Nephron progenitor cell (in vitro differentiated cells): ENCODE results near the gene FYN.

Source experiments
- DNase-seq: peaks from one replicate; pipeline ENCODE4 v3.0.0; 2021
- H3K27ac Mint-ChIP-seq: 2 replicates; pipeline ENCODE4 v1.8.0; 2021; ENCODE audit warnings: mild to moderate bottlenecking, moderate library complexity, mixed read lengths
- H3K27me3 Mint-ChIP-seq: 2 replicates; pipeline ENCODE4 v1.8.0; 2021; ENCODE audit warnings: mild to moderate bottlenecking, low read depth, mixed read lengths; ENCODE audit not compliant: poor library complexity
- H3K36me3 Mint-ChIP-seq: 2 replicates; pipeline ENCODE4 v1.8.0; 2021; ENCODE audit warnings: low read depth, mixed read lengths
- H3K4me1 Mint-ChIP-seq: 2 replicates; pipeline ENCODE4 v1.8.0; 2021; ENCODE audit warnings: mixed read lengths
- H3K4me3 Mint-ChIP-seq: 2 replicates; pipeline ENCODE4 v1.8.0; 2021; ENCODE audit warnings: mild to moderate bottlenecking, moderate library complexity, mixed read lengths
- H3K9me3 Mint-ChIP-seq: 2 replicates; pipeline ENCODE4 v1.8.0; 2021; ENCODE audit warnings: mild to moderate bottlenecking, moderate library complexity, mixed read lengths
- TF ChIP-seq, protein P1 (sequence below): fragments of 200-600 bp; sonication (generic); IDR thresholded peaks from 2 replicates; pipeline ENCODE4 v1.5.0; 2021; ENCODE audit warnings: antibody characterized with exemption

FYN gene

DNA sequence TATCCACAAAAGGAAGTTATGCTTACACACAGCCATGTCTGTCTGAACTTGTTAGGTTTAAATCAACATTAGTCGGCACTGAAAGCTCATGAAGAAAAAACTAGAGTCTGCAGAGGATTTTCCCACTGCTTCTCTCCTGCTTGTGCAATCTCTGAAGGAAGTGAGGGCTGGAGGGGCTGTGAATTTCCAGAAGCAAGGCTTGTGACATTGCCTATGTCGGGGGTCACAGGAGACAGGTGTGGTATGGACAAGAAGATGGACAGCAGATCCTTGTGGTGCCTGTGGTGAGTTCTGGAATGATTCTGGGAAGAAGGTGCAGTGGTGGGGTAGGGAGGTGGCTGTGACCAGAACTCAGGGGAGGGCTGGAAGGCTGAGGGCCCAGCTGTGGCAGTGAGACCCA is 183.3 kb downstream of the FYN start:
- Mint-ChIP-seq H3K27me3 (peaks cover 3% of the 10 kb centered on the region), H3K27ac (no peak overlapping the region), H3K4me1 (peaks cover 39% of the 10 kb centered on the region), H3K9me3 (no peaks in the 10 kb centered on the region), H3K4me3 (no peak overlapping the region), H3K36me3 (peaks cover 62% of the 10 kb centered on the region)
- DNase-seq = no peak
- TF ChIP-seq, protein P1, sequence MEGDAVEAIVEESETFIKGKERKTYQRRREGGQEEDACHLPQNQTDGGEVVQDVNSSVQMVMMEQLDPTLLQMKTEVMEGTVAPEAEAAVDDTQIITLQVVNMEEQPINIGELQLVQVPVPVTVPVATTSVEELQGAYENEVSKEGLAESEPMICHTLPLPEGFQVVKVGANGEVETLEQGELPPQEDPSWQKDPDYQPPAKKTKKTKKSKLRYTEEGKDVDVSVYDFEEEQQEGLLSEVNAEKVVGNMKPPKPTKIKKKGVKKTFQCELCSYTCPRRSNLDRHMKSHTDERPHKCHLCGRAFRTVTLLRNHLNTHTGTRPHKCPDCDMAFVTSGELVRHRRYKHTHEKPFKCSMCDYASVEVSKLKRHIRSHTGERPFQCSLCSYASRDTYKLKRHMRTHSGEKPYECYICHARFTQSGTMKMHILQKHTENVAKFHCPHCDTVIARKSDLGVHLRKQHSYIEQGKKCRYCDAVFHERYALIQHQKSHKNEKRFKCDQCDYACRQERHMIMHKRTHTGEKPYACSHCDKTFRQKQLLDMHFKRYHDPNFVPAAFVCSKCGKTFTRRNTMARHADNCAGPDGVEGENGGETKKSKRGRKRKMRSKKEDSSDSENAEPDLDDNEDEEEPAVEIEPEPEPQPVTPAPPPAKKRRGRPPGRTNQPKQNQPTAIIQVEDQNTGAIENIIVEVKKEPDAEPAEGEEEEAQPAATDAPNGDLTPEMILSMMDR = no peak

DNA sequence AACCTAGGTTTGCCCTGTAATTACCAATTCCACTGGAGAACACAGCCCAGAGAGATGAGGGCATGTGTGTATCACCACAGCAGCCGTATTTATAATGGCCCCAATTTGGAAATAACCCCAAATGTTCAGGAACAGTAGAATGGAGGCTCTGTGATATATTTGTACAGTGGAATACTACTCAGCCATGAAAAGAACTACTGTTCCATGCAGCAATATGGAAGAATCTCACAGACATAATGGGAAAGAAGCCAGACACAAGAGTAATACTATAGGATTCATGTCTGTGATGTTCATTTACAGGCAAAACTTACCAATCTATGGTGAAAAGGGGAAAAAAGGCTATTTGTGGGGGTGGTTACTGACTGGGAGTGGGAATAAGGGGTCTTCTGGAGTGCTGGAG is 183.8 kb downstream of the FYN start:
- H3K36me3 Mint-ChIP-seq = peaks cover 62% of the 10 kb centered on the region
- H3K27ac Mint-ChIP-seq = no peak overlapping the region
- H3K4me3 Mint-ChIP-seq = no peak overlapping the region
- no peaks in the 10 kb centered on the region for H3K9me3 Mint-ChIP-seq
- no peak for DNase-seq
- peaks cover 3% of the 10 kb centered on the region for H3K27me3 Mint-ChIP-seq
- peaks cover 44% of the 10 kb centered on the region for H3K4me1 Mint-ChIP-seq
- TF ChIP-seq, protein P1 = no peak

DNA sequence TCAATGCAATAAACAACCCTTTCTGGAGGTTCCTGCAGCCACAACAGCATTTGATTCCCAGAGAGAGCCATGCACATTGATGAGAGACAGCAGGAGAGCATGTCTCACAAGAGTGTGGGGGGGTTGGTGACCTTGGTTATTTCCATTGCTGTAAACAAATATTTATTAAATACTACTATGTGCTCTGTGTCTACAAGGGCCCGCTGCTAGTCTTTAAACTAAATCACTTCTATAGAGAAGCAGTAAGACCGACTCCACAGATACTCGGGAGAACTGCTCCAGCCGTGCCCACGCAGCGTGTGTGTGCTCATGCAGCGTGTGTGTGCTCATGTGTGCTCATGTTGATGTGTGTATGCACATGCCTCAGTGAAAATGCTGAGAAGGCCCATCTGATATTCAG is 184.9 kb downstream of the FYN start:
- Mint-ChIP-seq H3K27ac (peak overlapping the region; percentile 44), H3K4me3 (no peak overlapping the region), H3K36me3 (peaks cover 65% of the 10 kb centered on the region), H3K4me1 (peaks cover 55% of the 10 kb centered on the region), H3K9me3 (no peaks in the 10 kb centered on the region), H3K27me3 (peaks cover 3% of the 10 kb centered on the region)
- TF ChIP-seq, protein P1 = no peak
- DNase-seq = no peak

DNA sequence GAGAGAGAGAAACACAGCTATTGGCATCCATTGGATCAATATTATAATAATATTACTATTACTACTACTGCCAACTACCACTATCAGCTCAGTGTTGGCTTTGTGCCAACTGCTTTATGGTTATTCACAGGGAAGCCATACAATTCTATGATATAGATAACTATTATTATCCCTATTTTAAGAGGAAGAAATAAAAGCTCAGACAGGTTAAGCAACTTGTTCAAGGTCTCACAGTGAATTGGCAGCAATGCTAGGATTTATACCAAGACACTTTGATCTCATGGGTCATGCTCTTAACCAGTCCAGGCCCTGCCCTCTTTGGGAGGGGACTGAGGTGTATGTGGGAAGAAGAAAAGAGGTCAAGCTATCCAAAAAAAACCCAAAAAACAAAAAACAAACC is 185.6 kb downstream of the FYN start:
- Mint-ChIP-seq H3K27ac (no peak overlapping the region), H3K4me3 (no peak overlapping the region), H3K27me3 (peaks cover 2% of the 10 kb centered on the region), H3K4me1 (peaks cover 62% of the 10 kb centered on the region), H3K36me3 (peaks cover 62% of the 10 kb centered on the region), H3K9me3 (no peaks in the 10 kb centered on the region)
- TF ChIP-seq, protein P1 = no peak
- DNase-seq = no peak

DNA sequence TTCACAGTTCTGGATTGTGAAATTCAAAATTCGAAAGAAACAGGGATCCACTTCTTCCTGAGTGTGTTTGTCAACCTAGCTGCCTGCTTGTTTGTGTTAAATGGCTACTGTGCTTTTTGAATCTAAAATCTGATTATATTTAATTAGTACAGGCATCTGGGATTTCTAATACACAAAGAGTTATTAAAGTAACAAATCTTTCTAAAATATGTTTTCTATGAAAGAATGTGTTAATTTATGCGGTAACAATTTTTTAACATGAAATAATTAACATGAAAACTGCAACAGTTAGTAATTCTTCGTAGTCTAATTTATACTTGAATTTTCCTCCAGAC is 186.4 kb downstream of the FYN start:
- TF ChIP-seq, protein P1 = no peak
- Mint-ChIP-seq H3K4me1 (peaks cover 66% of the 10 kb centered on the region), H3K27ac (peak overlapping the region; percentile 78), H3K27me3 (no peaks in the 10 kb centered on the region), H3K36me3 (peaks cover 64% of the 10 kb centered on the region), H3K4me3 (no peak overlapping the region), H3K9me3 (no peaks in the 10 kb centered on the region)
- DNase-seq = no peak

DNA sequence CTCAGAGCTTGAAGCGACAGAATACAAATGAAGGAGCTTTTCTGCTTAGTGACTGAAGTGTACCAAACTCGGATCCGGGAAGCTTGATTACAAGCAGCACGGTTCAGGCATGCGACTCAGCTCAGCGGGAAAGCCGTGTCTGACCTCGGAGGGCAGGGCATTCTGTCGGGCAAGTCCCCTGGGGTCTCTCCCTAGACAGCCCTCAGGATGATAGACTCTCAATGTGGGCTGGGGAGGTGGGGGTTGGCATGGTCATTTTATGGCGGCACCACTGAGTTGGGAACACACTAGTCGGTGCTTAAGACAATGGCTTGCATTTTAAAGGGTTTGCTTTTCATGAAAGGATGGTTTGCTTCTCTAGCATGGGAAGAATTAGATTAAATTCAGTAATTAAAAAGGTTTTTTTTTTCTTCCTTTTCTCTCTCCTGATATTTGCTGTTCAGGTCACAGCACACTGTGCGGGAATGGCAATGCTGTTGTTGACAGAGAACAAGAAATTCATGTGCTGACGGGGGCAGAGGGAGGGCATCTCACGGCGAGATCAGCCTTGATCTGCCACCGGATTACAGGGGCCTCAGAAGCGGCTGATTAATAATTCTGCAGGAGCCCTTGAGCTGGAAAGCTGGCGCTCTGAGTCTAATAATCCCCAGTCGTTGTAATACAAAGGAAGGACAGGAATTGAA is 186.9 kb downstream of the FYN start:
- H3K4me1 Mint-ChIP-seq = peaks cover 68% of the 10 kb centered on the region
- peak overlapping the region; percentile 61 for H3K4me3 Mint-ChIP-seq
- no peaks in the 10 kb centered on the region for H3K9me3 Mint-ChIP-seq
- H3K27me3 Mint-ChIP-seq = no peaks in the 10 kb centered on the region
- H3K27ac Mint-ChIP-seq = peak overlapping the region; percentile 95
- TF ChIP-seq, protein P1 = no peak
- H3K36me3 Mint-ChIP-seq = peaks cover 63% of the 10 kb centered on the region
- DNase-seq = peak; percentile 73
